Suppressor macrophage treated with lipopolysaccharide for 4 hours (primary cell): ENCODE data around the gene ARID4B.
"Not testable (repeated sequence)": the region's sequence is repeated elsewhere in the genome, so short reads cannot be mapped to it uniquely, and the experiment has no call there.

Experiments used
- DNase-seq: peaks from one replicate; pipeline ENCODE4 v3.0.0-alpha.2; 2020

The ARID4B gene

GRCh38 chr1:235328271-235329138, 526 bp upstream of the ARID4B start, which contains the start of gene GGPS1:
GGPS1 (plus strand) TSS chr1:235328570; CDS start chr1:235335265, 6,695 bp downstream.
- peak; percentile 100 for DNase-seq

GRCh38 chr1:235326719-235327558, 1.0 kb downstream of the ARID4B start:
- peak; percentile 65 for DNase-seq

GRCh38 chr1:235325854-235326253, 2.1 kb downstream of the ARID4B start:
- no peak for DNase-seq

- DNase-seq: no peak
Measured at GRCh38 chr1:235325139-235325538, 2.8 kb downstream of the ARID4B start.

GRCh38 chr1:235324296-235324695, 3.7 kb downstream of the ARID4B start:
- DNase-seq: no peak

GRCh38 chr1:235320521-235321179, 7.3 kb downstream of the ARID4B start:
- no peak for DNase-seq

GRCh38 chr1:235319255-235319654, 8.7 kb downstream of the ARID4B start:
- DNase-seq: no peak

GRCh38 chr1:235317168-235317567, 10.8 kb downstream of the ARID4B start:
- peak; percentile 79 for DNase-seq

- no peak for DNase-seq
Measured at GRCh38 chr1:235315735-235316134, 12.2 kb downstream of the ARID4B start.

- no peak for DNase-seq
Measured at GRCh38 chr1:235315173-235315572, 12.8 kb downstream of the ARID4B start.

GRCh38 chr1:235313931-235314678, 13.9 kb downstream of the ARID4B start:
- no peak for DNase-seq

- no peak for DNase-seq
Measured at GRCh38 chr1:235313262-235313661, 14.7 kb downstream of the ARID4B start.

GRCh38 chr1:235309206-235309605, 18.8 kb downstream of the ARID4B start:
- DNase-seq: not testable (repeated sequence)

- no peak for DNase-seq
Measured at GRCh38 chr1:235307158-235308124, 20.5 kb downstream of the ARID4B start.

- DNase-seq: peak; percentile 55
Measured at GRCh38 chr1:235304549-235305451, 23.2 kb downstream of the ARID4B start.

GRCh38 chr1:235302143-235302542, 25.8 kb downstream of the ARID4B start:
- no peak for DNase-seq

GRCh38 chr1:235299169-235299858, 28.7 kb downstream of the ARID4B start:
- no peak for DNase-seq

- no peak for DNase-seq
Measured at GRCh38 chr1:235298758-235299157, 29.2 kb downstream of the ARID4B start.

- no peak for DNase-seq
Measured at GRCh38 chr1:235297579-235297978, 30.4 kb downstream of the ARID4B start.
